Caco-2 (cell line): ENCODE results near the gene VWA3B. TPM values are rescaled to one million over a fixed set of nuclear protein-coding genes. Genes with fewer than 3 reads are reported as not detected.

Experiments
- BruUV-seq: library from RNA; stranded (reverse); fragments of 400-500 nt; replicated peaks from 2 replicates; lab custom pipeline; 2021; lab: Mats Ljungman, UMichigan
- CTCF ChIA-PET: fragments of 300-600 bp; sonication (Branson Sonifier 250); formaldehyde crosslinking; loops from one replicate; lab custom pipeline; 2022; ENCODE audit warnings: antibody characterized with exemption; lab: Charles Lee
- POLR2A ChIA-PET: fragments of 300-600 bp; sonication (Branson Sonifier 250); formaldehyde crosslinking; loops from one replicate; lab custom pipeline; 2022; ENCODE audit warnings: antibody characterized with exemption; lab: Charles Lee
- DNase-seq, 2 experiments: peaks; one replicate each; pipeline versions ENCODE4 v3.0.0 to v3.0.0-alpha.2; 2020 to 2022
- H3K27me3 ChIP-seq: replicated peaks from 2 replicates; pipeline ENCODE4 v1.6.0; 2011; ENCODE audit warnings: low read length; ENCODE audit not compliant: control insufficient read depth, insufficient read depth
- H3K36me3 ChIP-seq: 2 replicates; pipeline ENCODE4 v1.5.1; 2011; ENCODE audit warnings: low read length; ENCODE audit not compliant: control insufficient read depth, insufficient read depth
- H3K4me1 ChIP-seq: fragments of 250-450 bp; sonication (Bioruptor Pico); 2 replicates; pipeline ENCODE4 v1.5.1; 2020; ENCODE audit warnings: mild to moderate bottlenecking
- H3K4me3 ChIP-seq: 2 replicates; pipeline ENCODE4 v1.5.1; 2011; ENCODE audit warnings: low read depth, mild to moderate bottlenecking, control low read depth, low read length
- H3K9me3 ChIP-seq: fragments of 250-450 bp; sonication (Bioruptor Pico); 2 replicates; pipeline ENCODE4 v1.5.1; 2020; ENCODE audit warnings: mild to moderate bottlenecking, moderate library complexity
- H3K27ac Mint-ChIP-seq: one replicate; pipeline ENCODE4 v1.8.0; 2022; ENCODE audit warnings: mixed read lengths; ENCODE audit not compliant: unreplicated experiment
- H3K27me3 Mint-ChIP-seq: one replicate; pipeline ENCODE4 v1.8.0; 2022; ENCODE audit warnings: mixed read lengths; ENCODE audit not compliant: insufficient read depth, unreplicated experiment
- H3K36me3 Mint-ChIP-seq: one replicate; pipeline ENCODE4 v1.8.0; 2022; ENCODE audit warnings: mild to moderate bottlenecking, mixed read lengths; ENCODE audit not compliant: insufficient read depth, unreplicated experiment
- H3K4me1 Mint-ChIP-seq: one replicate; pipeline ENCODE4 v1.8.0; 2022; ENCODE audit warnings: low read depth, mixed read lengths; ENCODE audit not compliant: unreplicated experiment
- H3K4me3 Mint-ChIP-seq: one replicate; pipeline ENCODE4 v1.8.0; 2022; ENCODE audit warnings: mild to moderate bottlenecking, moderate library complexity, mixed read lengths; ENCODE audit not compliant: unreplicated experiment
- H3K9me3 Mint-ChIP-seq: one replicate; pipeline ENCODE4 v1.8.0; 2022; ENCODE audit warnings: mixed read lengths; ENCODE audit not compliant: unreplicated experiment
- intact Hi-C: fragments of 100-400 bp; cut with micrococcal nuclease; formaldehyde crosslinking; loops from one replicate; pipeline ENCODE4 v1.10.0; 2022; ENCODE audit not compliant: unreplicated experiment
- total RNA-seq: library from RNA; stranded (reverse); gene quantifications from 2 replicates; pipeline ENCODE4 v1.2.3, GENCODE V29; 2022
- TF ChIP-seq, protein P1 (sequence below), 2 experiments: fragments of 200-600 bp in 1 of 2; IDR thresholded peaks; 1 replicate in 1 of 2; 2 replicates in 1 of 2; pipeline versions ENCODE4 v1.5.1 to v1.8.0; 2011 to 2022; ENCODE audit warnings: antibody characterized with exemption in 1 of 2, control low read depth in 1 of 2, inconsistent platforms in 1 of 2, low read depth in 1 of 2, low read length in 1 of 2, mild to moderate bottlenecking in 1 of 2, moderate library complexity in 1 of 2; ENCODE audit not compliant: insufficient read depth in 1 of 2, severe bottlenecking in 1 of 2, unreplicated experiment in 1 of 2

Gene VWA3B
- total RNA-seq, 1 experiment from 2014 or later: not detected

DNA sequence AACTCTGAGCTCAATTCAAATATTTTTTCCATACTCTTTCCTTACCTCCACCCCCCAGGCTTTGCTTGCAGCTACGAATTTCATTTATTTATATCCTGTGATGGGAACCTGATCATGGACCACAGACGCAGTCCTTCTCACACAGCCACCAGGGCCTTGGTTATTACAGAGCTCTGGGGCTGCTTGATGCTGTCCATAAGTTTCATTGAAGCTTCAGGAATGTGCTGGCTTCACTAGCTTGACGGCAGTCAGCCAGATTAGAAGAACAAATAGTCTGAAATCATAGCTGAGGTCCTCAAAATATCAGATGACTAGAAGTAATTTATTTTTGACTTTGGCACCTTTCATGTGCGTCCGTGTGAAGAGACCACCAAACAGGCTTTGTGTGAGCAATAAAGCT, 104.9 kb downstream of the VWA3B start:
- TF ChIP-seq, protein P1, sequence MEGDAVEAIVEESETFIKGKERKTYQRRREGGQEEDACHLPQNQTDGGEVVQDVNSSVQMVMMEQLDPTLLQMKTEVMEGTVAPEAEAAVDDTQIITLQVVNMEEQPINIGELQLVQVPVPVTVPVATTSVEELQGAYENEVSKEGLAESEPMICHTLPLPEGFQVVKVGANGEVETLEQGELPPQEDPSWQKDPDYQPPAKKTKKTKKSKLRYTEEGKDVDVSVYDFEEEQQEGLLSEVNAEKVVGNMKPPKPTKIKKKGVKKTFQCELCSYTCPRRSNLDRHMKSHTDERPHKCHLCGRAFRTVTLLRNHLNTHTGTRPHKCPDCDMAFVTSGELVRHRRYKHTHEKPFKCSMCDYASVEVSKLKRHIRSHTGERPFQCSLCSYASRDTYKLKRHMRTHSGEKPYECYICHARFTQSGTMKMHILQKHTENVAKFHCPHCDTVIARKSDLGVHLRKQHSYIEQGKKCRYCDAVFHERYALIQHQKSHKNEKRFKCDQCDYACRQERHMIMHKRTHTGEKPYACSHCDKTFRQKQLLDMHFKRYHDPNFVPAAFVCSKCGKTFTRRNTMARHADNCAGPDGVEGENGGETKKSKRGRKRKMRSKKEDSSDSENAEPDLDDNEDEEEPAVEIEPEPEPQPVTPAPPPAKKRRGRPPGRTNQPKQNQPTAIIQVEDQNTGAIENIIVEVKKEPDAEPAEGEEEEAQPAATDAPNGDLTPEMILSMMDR (IDR thresholded peaks at IDR 0.05; ENCODE audit: insufficient read depth in 1 of 2, low read depth in 1 of 2, low read length in 1 of 2, severe bottlenecking in 1 of 2, unreplicated experiment in 1 of 2): no peak
- H3K4me1 ChIP-seq: peaks cover 12% of the 10 kb centered on the region
- intact Hi-C loops: no loop called here
- POLR2A ChIA-PET: no interaction called here
- H3K27me3 Mint-ChIP-seq: no peaks in the 10 kb centered on the region
- H3K4me3 Mint-ChIP-seq: no peak overlapping the region
- H3K4me1 Mint-ChIP-seq: no peaks in the 10 kb centered on the region
- no peaks in the 10 kb centered on the region for H3K36me3 ChIP-seq
- no TSS peak for BruUV-seq
- H3K4me3 ChIP-seq: no peak overlapping the region
- no peaks in the 10 kb centered on the region for H3K27me3 ChIP-seq
- no peak for DNase-seq
- CTCF ChIA-PET: no interaction called here
- H3K9me3 ChIP-seq: no peaks in the 10 kb centered on the region; the same call in 1 of the 2 replicates
- H3K27ac Mint-ChIP-seq: no peak overlapping the region
- no peaks in the 10 kb centered on the region for H3K36me3 Mint-ChIP-seq
- no peaks in the 10 kb centered on the region for H3K9me3 Mint-ChIP-seq

GRCh38 chr2:98201576-98201975, 114.6 kb downstream of the VWA3B start:
- no peaks in the 10 kb centered on the region for H3K9me3 Mint-ChIP-seq
- H3K27ac Mint-ChIP-seq: no peak overlapping the region
- POLR2A ChIA-PET: no interaction called here
- Histone ChIP-seq H3K36me3 (no peaks in the 10 kb centered on the region), H3K4me1 (no peaks in the 10 kb centered on the region), H3K4me3 (no peak overlapping the region), H3K9me3 (no peaks in the 10 kb centered on the region), H3K27me3 (no peaks in the 10 kb centered on the region)
- CTCF ChIA-PET: no interaction called here
- no peaks in the 10 kb centered on the region for H3K36me3 Mint-ChIP-seq
- intact Hi-C loops: no loop called here
- DNase-seq: no peak
- peaks cover 13% of the 10 kb centered on the region for H3K27me3 Mint-ChIP-seq
- no TSS peak for BruUV-seq
- TF ChIP-seq, protein P1 (IDR thresholded peaks at IDR 0.05; ENCODE audit: insufficient read depth in 1 of 2, low read depth in 1 of 2, low read length in 1 of 2, severe bottlenecking in 1 of 2, unreplicated experiment in 1 of 2): no peak
- H3K4me1 Mint-ChIP-seq: no peaks in the 10 kb centered on the region
- no peak overlapping the region for H3K4me3 Mint-ChIP-seq

GRCh38 chr2:98205889-98206288, 118.9 kb downstream of the VWA3B start:
- no peaks in the 10 kb centered on the region for H3K36me3 Mint-ChIP-seq
- no peaks in the 10 kb centered on the region for H3K36me3 ChIP-seq
- no peaks in the 10 kb centered on the region for H3K27me3 ChIP-seq
- H3K9me3 Mint-ChIP-seq: no peaks in the 10 kb centered on the region
- H3K4me3 Mint-ChIP-seq: no peak overlapping the region
- H3K27ac Mint-ChIP-seq: no peak overlapping the region
- ChIA-PET POLR2A (no interaction called here), CTCF (no interaction called here)
- intact Hi-C loops: no loop called here
- DNase-seq: no peak
- H3K27me3 Mint-ChIP-seq: peaks cover 20% of the 10 kb centered on the region
- H3K4me1 Mint-ChIP-seq: no peaks in the 10 kb centered on the region
- H3K9me3 ChIP-seq: no peaks in the 10 kb centered on the region
- no TSS peak for BruUV-seq
- TF ChIP-seq, protein P1 (IDR thresholded peaks at IDR 0.05; ENCODE audit: insufficient read depth in 1 of 2, low read depth in 1 of 2, low read length in 1 of 2, severe bottlenecking in 1 of 2, unreplicated experiment in 1 of 2): no peak
- no peaks in the 10 kb centered on the region for H3K4me1 ChIP-seq
- H3K4me3 ChIP-seq: no peak overlapping the region
